NB4 (cell line): ENCODE results near the gene HLA-DMB.

ENCODE experiments used
- DNase-seq: peaks from one replicate; pipeline ENCODE4 v3.0.0; 2010; ENCODE audit warnings: low read depth
- H3K4me3 ChIP-seq: one replicate; pipeline ENCODE4 v1.5.1; 2011; ENCODE audit warnings: mild to moderate bottlenecking, low read depth, low read length, moderate library complexity
- CTCF ChIP-seq: IDR thresholded peaks from one replicate; pipeline ENCODE4 v1.5.1; 2012; ENCODE audit warnings: low read depth, low read length
- MAX ChIP-seq: IDR thresholded peaks from 2 replicates; pipeline ENCODE4 v1.6.1; 2011; ENCODE audit warnings: low read depth, low read length
- MYC ChIP-seq: IDR thresholded peaks from 2 replicates; pipeline ENCODE4 v1.6.1; 2011; ENCODE audit warnings: low read depth, low read length
- POLR2A ChIP-seq: IDR thresholded peaks from 2 replicates; pipeline ENCODE4 v1.6.1; 2011; ENCODE audit warnings: mild to moderate bottlenecking; ENCODE audit not compliant: insufficient read length; ENCODE audit errors: extremely low read depth

HLA-DMB gene

GRCh38 chr6:32962213-32962826, 21.5 kb upstream of the HLA-DMB start:
- H3K4me3 ChIP-seq = no peak overlapping the region
- no peak for DNase-seq
- TF ChIP-seq CTCF (no peak), MAX (no peak), MYC (no peak), POLR2A (no peak)

GRCh38 chr6:32960563-32960962, 19.7 kb upstream of the HLA-DMB start:
- no peak for DNase-seq
- no peak for TF ChIP-seq CTCF
- no peak overlapping the region for H3K4me3 ChIP-seq

- DNase-seq = no peak
- H3K4me3 ChIP-seq = no peak overlapping the region
- TF ChIP-seq MAX (no peak), CTCF (no peak), MYC (no peak), POLR2A (no peak)
Measured at GRCh38 chr6:32956176-32956575, 15.3 kb upstream of the HLA-DMB start.

GRCh38 chr6:32954986-32955802, 14.4 kb upstream of the HLA-DMB start:
- peak; percentile 34 for DNase-seq
- no peak overlapping the region for H3K4me3 ChIP-seq
- TF ChIP-seq CTCF = peak; percentile 40
- no peak for TF ChIP-seq MAX

GRCh38 chr6:32954267-32954666, 13.4 kb upstream of the HLA-DMB start:
- no peak for DNase-seq
- TF ChIP-seq MYC (no peak), CTCF (no peak), POLR2A (no peak), MAX (no peak)
- H3K4me3 ChIP-seq = no peak overlapping the region
